Measurements from ENCODE around the gene MAST4.

Gene MAST4

GRCh38 chr5:66992547-66992946 lies 396.4 kb downstream of the MAST4 start:
- no peak for DNase-seq (ENCODE audit: low read depth)
- no peak overlapping the region for H3K4me3 ChIP-seq (ENCODE audit: low read depth, low read length)

- H3K4me3 ChIP-seq (ENCODE audit: low read depth, low read length), result no peak overlapping the region
- DNase-seq (ENCODE audit: low read depth), result no peak
Measured at GRCh38 chr5:66993448-66993847, 397.3 kb downstream of the MAST4 start.

- no peak overlapping the region for H3K4me3 ChIP-seq (ENCODE audit: low read depth, low read length)
Measured at GRCh38 chr5:66993882-66994281, 397.7 kb downstream of the MAST4 start.

DNA sequence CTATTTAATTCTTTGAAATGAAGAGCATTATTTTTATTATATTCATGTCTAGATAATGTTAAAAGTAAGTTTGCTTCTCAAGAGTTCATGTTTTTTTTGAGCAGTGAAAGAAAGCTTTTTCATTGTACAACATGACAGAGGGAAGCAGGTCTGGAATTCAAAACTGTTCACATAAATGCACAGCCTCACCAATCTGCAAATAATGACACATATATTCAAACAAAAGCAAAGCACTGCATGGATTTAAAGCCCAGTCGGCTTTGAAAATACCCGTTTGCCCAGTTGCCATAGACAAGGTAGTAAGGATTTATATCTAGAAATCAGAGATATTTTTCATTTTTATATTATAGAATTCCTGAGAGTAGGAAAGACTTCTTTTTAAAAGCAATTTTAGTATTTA lies 398.6 kb downstream of the MAST4 start:
- no peak for DNase-seq (ENCODE audit: low read depth)
- H3K4me3 ChIP-seq (ENCODE audit: low read depth, low read length), result no peak overlapping the region

More at GRCh38 chr5:66993882-66994281, 397.7 kb downstream of the MAST4 start:
- no peak for DNase-seq (ENCODE audit: low read depth)

- H3K4me3 ChIP-seq (ENCODE audit: low read depth, low read length), result no peak overlapping the region
- DNase-seq (ENCODE audit: low read depth), result no peak
Measured at GRCh38 chr5:67000794-67001475, 404.7 kb downstream of the MAST4 start.

- peak overlapping the region; percentile 57 for H3K4me3 ChIP-seq (ENCODE audit: low read depth, low read length)
- no peak for DNase-seq (ENCODE audit: low read depth)
Measured at GRCh38 chr5:67002832-67003684, 406.9 kb downstream of the MAST4 start.

DNA sequence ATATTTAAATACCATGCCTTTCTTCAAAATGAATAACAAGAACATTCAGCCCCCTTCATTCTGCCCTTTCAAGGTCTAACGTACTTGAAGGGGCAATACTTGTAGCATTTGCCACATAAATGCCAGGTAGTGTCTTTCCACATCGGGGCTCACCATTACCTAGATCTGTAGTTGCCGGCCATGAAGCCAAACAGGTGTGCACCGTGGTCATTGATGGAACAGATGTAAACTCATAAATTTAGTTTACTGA lies 407.4 kb downstream of the MAST4 start:
- no peak for DNase-seq (ENCODE audit: low read depth)

DNA sequence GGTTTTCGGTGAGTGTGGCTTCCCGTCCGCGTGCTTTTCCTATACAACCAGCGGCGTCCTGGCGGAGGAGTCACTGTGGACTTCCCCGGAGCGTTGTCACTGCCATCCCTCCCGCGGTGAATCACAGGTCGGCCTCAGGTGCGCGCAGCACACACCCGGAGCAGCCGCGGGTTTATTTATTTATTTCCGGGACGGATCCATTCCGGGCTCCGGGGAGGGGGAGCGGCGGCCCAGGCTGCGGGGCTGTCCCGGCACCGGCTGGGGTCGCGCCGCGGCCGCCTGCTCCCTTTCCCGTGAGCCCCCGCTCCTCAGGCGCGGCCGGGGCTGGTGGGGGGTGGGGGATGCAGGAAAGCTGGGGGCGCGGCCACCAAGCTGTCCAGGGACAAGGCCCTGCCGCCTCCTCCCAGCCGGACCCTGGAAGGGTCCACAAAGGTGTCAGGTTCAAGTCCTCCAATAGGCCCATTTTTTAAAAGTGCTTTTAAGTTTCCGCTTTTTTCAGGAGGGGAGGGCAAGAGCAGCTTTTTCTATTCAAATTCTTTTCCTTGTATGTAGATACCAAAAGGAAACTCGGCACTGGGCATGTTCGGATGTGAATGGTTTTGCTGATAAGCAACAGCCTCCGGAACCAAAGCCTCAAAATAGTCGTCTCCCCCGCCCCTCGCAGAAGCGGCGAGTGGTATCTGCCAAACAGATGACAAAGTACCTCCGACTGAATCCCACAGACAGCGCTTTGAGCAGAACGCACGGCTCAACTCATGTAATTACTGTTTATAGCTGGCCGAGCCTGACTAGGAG lies 407.9 kb downstream of the MAST4 start:
- H3K4me3 ChIP-seq (ENCODE audit: low read depth, low read length), result peak overlapping the region; percentile 57
- DNase-seq (ENCODE audit: low read depth), result peak; percentile 66

More for the DNA sequence above, 407.4 kb downstream of the MAST4 start:
- H3K4me3 ChIP-seq (ENCODE audit: low read depth, low read length), result peak overlapping the region; percentile 57

DNA sequence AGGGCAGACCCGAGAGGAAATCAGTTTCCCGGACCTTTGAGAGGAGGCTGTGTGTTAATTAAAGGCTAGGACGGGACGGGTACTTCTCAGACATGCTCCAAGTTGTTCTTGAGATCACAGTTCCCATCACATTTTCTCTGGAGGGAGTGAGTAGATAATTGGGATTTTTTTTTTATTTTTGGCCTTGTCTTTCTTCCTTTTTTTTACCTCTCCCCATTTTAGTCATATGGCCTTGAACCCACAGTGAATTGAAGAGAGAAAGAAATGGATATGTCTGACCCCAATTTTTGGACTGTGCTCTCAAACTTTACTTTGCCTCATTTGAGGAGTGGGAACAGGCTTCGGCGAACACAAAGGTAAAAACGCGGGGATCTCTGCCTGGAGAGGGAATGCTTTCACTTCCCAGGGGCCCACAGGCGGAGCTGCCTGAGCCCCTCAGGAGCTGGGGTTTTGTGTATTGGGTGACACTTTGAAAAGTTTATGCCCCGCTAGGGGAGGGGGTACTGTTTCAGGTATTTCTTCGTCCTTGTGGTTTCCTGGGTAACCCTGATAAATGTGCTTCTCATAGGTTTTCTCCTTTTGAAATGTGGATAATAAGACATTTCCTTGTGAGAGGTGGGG lies 408.6 kb downstream of the MAST4 start:
- no peak for DNase-seq (ENCODE audit: low read depth)
- peak overlapping the region; percentile 57 for H3K4me3 ChIP-seq (ENCODE audit: low read depth, low read length)

DNA sequence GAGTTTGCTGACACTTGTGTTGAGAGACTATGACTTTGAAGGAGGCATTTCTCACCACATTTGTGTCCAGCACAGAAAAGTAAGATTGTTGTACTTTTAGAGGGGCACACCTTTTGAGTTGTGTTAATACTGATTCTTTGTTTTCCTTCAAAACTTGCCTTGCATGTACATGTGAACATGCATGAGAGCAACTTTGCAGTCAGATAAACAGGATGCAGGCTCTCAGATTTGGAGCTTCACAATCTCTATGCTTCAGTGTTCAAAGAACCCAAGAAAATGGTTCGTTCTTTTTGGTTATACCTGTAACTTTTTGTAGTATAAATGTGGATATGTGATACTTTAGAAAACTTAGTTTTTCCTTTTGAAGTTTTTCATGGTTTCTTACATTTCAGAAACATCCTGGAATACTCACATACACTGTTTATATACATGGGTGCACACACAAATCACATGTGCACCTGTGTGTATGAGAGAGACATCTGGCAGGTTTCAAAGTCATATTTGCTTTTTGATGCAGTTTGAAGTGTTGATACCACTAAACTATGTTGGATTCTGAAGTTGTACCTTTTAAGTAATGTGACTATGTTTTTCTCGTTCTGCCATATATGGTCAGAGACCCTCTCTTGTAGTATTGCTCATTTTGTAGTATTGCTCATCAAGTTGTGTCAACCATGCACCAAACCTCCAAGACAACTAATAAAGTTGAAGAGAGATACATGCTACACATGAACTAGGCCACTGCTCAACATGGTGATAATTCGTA lies 409.7 kb downstream of the MAST4 start:
- peak overlapping the region; percentile 57 for H3K4me3 ChIP-seq (ENCODE audit: low read depth, low read length)
- DNase-seq (ENCODE audit: low read depth), result no peak

DNA sequence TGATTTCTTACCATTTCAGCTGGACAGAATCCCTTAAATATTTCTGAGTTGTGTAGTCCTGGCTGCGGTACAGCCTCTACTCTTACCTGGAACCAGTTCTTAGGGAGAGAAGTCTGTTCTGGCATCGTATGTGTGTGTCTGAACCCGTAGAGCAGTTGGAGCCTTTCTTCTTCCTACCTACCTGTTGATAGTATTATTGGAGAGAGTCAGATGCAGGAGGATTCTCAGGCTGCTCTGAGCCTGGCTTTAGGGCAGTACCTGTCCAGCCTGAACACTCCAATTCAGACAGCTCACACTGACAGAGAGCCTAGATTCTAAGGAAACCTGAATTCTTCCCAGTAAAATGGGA lies 410.3 kb downstream of the MAST4 start:
- DNase-seq (ENCODE audit: low read depth), result no peak
- H3K4me3 ChIP-seq (ENCODE audit: low read depth, low read length), result no peak overlapping the region

- H3K4me3 ChIP-seq (ENCODE audit: low read depth, low read length), result no peak overlapping the region
- DNase-seq (ENCODE audit: low read depth), result no peak
Measured at GRCh38 chr5:67009028-67009427, 412.8 kb downstream of the MAST4 start.

DNA sequence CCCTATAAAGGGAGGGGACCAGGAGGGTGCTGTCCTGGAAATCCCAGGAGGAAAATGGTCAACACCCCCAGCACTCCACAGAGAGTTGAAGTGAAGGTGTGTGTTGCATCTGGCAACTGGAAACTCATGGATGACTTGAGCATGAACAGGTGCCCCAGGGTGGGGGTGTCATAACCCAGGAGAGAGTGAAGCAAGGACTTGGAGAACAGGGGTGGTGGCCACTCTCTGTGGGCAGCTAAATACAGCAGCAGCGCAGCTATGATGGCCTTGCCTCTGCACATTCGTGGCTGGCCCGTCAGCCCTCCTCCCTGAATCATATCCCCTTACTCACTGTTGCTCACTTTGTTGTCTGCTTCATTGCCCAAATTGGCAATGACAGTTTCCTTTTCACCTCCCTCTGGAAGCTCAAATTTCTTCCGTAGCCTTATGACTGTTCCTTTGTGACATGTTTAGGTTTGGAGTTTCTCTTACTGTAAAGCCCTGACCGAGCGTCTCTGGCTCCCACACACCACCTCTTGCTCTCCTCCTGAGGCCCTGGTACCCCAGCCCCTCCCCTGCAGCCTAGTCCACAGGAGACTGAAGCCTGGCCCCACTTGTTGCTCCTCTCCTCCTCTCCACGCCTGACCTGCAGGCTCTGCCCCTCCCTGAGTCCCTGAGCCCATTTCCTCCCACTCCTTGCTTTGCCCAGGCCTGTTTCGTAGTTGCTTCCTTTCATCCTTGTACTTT lies 414.7 kb downstream of the MAST4 start:
- DNase-seq (ENCODE audit: low read depth), result peak; percentile 75
- H3K4me3 ChIP-seq (ENCODE audit: low read depth, low read length), result peak overlapping the region; percentile 10

- no peak for DNase-seq (ENCODE audit: low read depth)
Measured at GRCh38 chr5:67011422-67011821, 415.2 kb downstream of the MAST4 start.

DNA sequence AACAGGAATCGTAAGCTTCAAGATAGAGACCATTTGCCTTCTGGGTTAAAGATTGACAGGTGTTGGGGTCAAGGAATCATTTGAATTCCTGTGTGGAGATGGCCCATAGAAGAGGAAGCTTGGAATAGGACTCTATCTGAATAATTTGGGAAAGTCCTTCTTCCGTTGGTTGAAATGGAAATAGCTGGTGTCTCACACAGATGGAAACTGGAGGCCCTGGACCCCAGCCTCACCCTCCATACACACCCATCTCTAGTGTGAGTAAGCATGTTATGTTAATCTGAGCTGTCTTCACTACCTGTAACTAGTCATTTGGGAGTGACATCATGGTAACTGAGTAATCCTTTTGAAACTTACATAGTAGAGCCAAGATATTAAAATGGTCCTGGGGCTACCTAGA lies 416.0 kb downstream of the MAST4 start:
- DNase-seq (ENCODE audit: low read depth), result no peak

More at GRCh38 chr5:67011422-67011821, 415.2 kb downstream of the MAST4 start:
- peak overlapping the region; percentile 10 for H3K4me3 ChIP-seq (ENCODE audit: low read depth, low read length)

GRCh38 chr5:67013719-67014118 lies 417.5 kb downstream of the MAST4 start:
- no peak for DNase-seq (ENCODE audit: low read depth)
- H3K4me3 ChIP-seq (ENCODE audit: low read depth, low read length), result no peak overlapping the region

More for the DNA sequence above, 416.0 kb downstream of the MAST4 start:
- no peak overlapping the region for H3K4me3 ChIP-seq (ENCODE audit: low read depth, low read length)

DNA sequence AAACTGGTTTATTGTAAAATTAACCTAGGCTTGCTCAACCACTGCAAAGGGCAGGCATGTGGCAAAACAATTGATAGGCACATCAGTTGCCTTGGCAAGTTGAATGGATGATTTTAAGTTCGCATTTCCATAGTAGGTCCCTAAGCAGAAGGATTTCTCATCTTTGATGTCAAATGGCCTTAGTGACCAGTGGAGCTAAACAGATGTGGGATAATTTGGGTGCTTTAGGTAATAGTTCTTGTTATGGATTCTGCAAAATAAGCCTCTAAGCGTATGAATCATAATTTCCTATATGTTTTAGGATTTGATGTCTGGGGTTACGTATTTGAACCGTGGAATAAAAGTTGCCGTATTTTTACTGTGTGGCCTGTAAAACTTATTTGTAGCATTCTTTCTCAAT lies 418.0 kb downstream of the MAST4 start:
- no peak overlapping the region for H3K4me3 ChIP-seq (ENCODE audit: low read depth, low read length)
- no peak for DNase-seq (ENCODE audit: low read depth)

- no peak for DNase-seq (ENCODE audit: low read depth)
- peak overlapping the region; percentile 5 for H3K4me3 ChIP-seq (ENCODE audit: low read depth, low read length)
Measured at GRCh38 chr5:67014957-67015400, 418.8 kb downstream of the MAST4 start.
